ENCODE results near the gene NMRK2.
"Not testable (repeated sequence)": the region's sequence is repeated elsewhere in the genome, so short reads cannot be mapped to it uniquely, and the experiment has no call there.

The NMRK2 gene

DNA sequence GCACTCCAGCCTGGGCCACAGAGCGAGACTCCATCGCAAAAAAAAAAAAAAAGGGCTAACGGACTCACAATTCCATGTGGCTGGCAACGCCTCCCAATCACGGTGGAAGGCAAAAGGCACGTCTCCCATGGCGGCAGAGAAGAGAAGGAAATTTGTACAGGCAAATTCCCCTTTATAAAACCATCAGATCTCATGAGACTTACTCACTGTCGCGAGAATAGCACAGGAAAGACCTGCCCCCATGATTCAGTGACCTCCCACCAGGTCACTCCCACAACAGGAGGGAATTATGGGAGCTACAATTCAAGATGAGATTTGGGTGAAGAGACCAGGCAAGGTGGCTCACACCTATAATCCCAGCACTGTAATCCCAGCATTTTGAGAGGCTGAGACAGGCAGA, 18.7 kb upstream of the NMRK2 start:
- Mint-ChIP-seq H3K4me3 (no peak overlapping the region), H3K27me3 (peaks cover 4% of the 10 kb centered on the region), H3K4me1 (ENCODE audit: low read depth) (no peaks in the 10 kb centered on the region), H3K27ac (no peak overlapping the region), H3K9me3 (no peaks in the 10 kb centered on the region), H3K36me3 (ENCODE audit: low read depth) (no peaks in the 10 kb centered on the region)

DNA sequence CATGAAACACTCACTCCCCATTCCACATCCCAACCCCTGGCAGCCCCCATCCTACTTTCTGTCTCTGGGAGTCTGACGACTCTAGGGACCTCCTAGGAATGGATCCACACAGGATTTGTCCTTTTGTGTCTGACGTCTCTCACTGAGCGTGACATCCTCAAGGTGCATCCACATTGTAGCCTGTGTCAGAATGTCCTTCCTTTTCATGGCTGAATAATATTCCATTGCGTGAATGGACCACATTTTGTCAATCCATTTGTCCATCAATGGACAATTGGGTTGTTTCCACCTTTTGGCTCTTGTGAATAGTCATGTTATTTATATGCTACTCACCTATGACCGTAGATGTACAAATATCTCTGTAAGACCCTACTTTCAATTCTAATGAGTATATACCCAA, 16.8 kb upstream of the NMRK2 start:
- H3K4me3 Mint-ChIP-seq, result no peak overlapping the region
- H3K4me1 Mint-ChIP-seq (ENCODE audit: low read depth), result no peaks in the 10 kb centered on the region
- peaks cover 8% of the 10 kb centered on the region for H3K27me3 Mint-ChIP-seq
- H3K9me3 Mint-ChIP-seq, result no peaks in the 10 kb centered on the region
- H3K36me3 Mint-ChIP-seq (ENCODE audit: low read depth), result no peaks in the 10 kb centered on the region
- no peak overlapping the region for H3K27ac Mint-ChIP-seq

DNA sequence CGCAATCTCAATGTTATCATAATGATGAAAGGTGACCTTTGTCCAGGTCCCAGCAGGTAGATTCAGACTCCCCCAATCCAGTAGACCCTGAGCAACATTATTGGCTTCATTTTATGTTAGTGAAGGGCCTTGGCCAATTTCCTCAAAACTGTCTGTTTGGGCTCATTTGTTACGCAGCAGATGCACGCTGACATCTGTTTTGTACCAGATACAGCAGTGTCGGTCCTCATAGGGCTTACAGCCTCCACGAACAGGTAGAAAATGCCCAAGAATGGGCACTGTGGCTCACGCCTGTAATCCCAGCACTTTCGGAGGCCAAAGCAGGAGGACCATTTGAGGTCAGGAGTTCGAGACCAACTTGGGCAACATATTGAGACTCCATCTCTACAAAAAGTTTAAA, 13.1 kb upstream of the NMRK2 start:
- H3K9me3 Mint-ChIP-seq, result peaks cover 7% of the 10 kb centered on the region
- peaks cover 8% of the 10 kb centered on the region for H3K27me3 Mint-ChIP-seq
- H3K4me3 Mint-ChIP-seq, result no peak overlapping the region
- H3K27ac Mint-ChIP-seq, result no peak overlapping the region
- no peaks in the 10 kb centered on the region for H3K36me3 Mint-ChIP-seq (ENCODE audit: low read depth)
- no peaks in the 10 kb centered on the region for H3K4me1 Mint-ChIP-seq (ENCODE audit: low read depth)

DNA sequence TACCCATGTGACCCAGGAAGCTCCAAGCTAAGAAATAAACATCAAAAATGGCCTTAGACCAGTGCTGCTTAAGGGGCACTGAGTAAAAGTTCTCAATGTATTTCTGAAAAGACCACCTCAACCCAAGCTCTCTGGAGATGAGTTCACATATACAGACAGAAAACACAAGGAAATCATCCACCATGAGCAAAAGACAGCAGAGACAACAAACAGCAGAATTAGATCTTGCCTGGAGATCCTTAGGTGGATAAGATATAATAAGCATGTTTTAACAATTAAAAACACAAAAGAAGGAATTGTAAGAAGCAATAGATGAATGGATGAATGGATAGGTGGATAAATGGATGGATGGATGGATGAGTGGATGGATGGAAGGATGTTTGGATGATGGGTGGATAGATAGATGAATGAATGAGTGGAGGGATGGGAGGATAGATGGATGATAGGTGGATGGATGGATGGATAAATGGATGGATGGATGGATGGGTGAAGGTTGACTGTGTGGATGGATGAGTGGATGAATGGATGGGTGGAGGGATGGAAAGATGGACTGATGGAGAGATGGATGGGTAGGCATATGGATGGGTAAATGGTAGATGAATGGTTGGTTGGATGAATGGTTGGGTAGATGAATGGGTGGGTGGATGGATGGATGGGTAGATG, 9.6 kb upstream of the NMRK2 start:
- Mint-ChIP-seq H3K27ac (no peak overlapping the region), H3K36me3 (ENCODE audit: low read depth) (no peaks in the 10 kb centered on the region), H3K4me3 (no peak overlapping the region), H3K9me3 (peaks cover 7% of the 10 kb centered on the region), H3K4me1 (ENCODE audit: low read depth) (no peaks in the 10 kb centered on the region), H3K27me3 (peaks cover 9% of the 10 kb centered on the region)

DNA sequence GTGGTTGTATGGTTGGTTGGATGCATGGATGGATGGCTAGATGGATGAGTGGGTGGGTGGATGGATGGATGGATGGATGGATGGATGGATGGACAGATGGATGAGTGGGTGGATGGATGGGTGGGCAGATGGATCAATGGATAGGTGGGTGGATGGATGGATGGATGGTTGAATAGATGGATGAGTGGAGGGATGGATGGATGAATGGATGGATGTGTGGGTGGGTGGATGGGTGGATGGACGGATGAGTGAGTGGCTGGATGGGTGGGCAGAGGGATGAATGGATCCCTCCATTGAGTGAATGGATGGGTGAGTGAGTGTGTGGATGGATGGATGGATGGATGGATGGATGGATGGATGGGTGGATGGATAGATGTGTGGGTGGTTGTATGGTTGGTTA, 9.0 kb upstream of the NMRK2 start:
- no peak overlapping the region for H3K27ac Mint-ChIP-seq
- peaks cover 9% of the 10 kb centered on the region for H3K27me3 Mint-ChIP-seq
- H3K36me3 Mint-ChIP-seq (ENCODE audit: low read depth), result no peaks in the 10 kb centered on the region
- no peak overlapping the region for H3K4me3 Mint-ChIP-seq
- H3K9me3 Mint-ChIP-seq, result peaks cover 7% of the 10 kb centered on the region
- no peaks in the 10 kb centered on the region for H3K4me1 Mint-ChIP-seq (ENCODE audit: low read depth)

DNA sequence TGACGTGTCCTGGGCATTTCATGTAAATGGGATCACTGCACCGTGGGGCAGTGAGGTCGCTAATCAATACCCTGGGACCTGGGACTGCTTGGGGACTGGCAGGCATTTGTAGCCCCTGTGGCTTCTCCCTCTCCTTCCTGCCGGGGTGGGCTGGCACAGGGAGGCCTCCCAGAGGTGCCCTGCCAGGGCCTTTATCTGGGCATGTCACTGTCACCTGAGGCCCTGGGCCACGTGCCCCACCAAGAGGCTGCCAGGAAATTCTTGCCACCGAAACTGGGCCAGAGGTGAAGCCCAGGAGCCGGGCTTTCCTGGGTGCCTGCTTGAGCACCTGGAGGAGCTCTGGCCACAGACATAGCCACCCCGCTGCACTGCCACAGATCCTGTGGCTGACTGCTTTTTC, 1.8 kb upstream of the NMRK2 start:
- H3K27me3 Mint-ChIP-seq, result peaks cover 13% of the 10 kb centered on the region
- no peaks in the 10 kb centered on the region for H3K4me1 Mint-ChIP-seq (ENCODE audit: low read depth)
- no peaks in the 10 kb centered on the region for H3K9me3 Mint-ChIP-seq
- no peaks in the 10 kb centered on the region for H3K36me3 Mint-ChIP-seq (ENCODE audit: low read depth)
- no peak overlapping the region for H3K27ac Mint-ChIP-seq
- H3K4me3 Mint-ChIP-seq, result no peak overlapping the region

DNA sequence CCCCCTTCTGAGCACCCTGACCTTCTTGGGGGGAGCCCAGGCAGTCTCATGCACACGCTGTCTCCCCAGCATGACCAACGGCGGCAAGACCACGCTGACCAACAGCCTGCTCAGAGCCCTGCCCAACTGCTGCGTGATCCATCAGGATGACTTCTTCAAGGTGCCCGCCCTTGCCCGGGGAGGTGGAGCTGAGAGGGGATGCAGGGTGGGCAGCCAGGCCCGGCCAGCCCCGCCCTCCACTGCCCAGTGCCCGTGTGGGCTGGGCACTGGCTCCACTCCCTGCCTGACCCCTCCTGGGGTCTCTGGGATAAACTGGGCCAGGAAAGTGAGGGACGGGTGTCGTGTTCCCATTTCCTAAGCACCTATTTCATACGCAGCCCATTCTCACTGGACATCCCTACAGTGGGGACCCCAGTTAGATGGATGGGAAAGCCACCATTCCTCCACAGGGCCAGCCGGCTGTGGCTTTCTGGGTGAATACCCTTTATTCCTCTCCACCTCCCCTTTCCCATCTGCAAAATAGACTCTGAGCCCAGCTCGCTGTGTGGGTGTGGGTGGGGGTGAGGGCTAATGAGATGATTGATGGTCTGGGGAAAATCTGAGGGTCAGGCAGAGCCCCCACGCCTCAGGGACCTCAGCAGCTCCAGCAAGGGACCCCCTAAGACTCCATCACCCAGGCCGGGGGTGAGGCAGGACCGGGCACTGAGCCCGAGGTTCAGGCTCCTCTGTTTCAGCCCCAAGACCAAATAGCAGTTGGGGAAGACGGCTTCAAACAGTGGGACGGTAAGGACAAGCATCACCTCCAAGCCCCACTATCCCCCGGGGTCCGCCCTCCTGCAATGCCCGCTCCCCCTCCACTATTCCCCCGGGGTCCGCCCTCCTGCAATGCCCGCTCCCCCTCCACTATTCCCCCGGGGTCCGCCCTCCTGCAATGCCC, 3.9 kb downstream of the NMRK2 start:
- H3K4me3 Mint-ChIP-seq, result no peak overlapping the region

DNA sequence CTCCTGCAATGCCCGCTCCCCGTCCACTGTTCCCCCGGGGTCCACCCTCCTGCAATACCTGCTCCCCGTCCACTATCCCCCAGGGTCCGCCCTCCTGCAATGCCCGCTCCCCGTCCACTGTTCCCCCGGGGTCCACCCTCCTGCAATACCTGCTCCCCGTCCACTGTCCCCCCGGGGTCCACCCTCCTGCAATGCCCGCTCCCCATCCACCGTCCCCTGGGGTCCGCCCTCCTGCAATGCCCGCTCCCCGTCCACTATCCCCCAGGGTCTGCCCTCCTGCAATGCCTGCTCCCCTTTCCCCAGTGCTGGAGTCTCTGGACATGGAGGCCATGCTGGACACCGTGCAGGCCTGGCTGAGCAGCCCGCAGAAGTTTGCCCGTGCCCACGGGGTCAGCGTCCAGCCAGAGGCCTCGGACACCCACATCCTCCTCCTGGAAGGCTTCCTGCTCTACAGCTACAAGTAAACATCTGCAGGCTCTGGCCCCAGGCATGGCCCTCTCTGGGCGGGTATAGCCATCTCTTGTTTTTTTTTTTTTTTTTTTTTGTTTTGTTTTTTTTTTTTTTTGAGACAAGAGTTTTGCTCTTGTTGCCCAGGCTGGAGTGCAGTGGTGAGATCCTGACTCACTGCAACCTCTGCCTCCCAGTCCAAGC, 5.6 kb downstream of the NMRK2 start:
- not testable (repeated sequence) for H3K27me3 Mint-ChIP-seq; H3K36me3 Mint-ChIP-seq (ENCODE audit: low read depth); H3K4me1 Mint-ChIP-seq (ENCODE audit: low read depth); H3K4me3 Mint-ChIP-seq; H3K27ac Mint-ChIP-seq; H3K9me3 Mint-ChIP-seq

More for the DNA sequence above, 3.9 kb downstream of the NMRK2 start:
- Mint-ChIP-seq H3K9me3 (no peaks in the 10 kb centered on the region), H3K27me3 (peaks cover 7% of the 10 kb centered on the region), H3K36me3 (ENCODE audit: low read depth) (no peaks in the 10 kb centered on the region), H3K27ac (no peak overlapping the region), H3K4me1 (ENCODE audit: low read depth) (no peaks in the 10 kb centered on the region)

DNA sequence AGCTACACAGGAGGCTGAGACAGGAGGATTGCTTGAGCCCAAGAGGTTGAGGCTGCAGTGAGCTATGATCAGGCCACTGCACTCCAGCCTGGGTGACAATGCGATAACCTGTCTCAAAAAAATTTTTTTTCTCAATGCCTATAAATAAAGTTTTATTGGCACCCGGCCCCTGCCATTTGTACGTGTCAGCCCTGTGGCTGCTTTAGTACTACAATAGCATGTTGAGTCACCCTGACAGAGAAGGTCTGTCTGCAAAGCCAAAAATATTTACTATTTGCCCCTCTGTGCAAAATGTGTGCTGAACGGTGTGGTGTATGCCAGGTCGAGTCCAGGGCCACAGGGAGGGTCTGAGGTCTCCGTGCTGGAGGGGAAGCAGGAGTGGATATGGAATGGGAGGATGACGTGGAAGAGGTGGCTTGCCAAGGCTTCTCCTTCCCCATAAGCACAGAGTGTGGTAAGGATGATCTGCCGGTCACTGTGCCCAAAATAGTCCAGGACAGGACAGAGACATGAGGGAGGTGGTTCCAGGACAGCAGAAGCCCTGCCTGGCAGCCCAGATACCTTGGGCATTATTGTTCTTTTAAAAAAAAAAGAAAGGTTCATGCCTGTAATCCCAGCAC, 10.0 kb downstream of the NMRK2 start:
- Mint-ChIP-seq H3K27ac (no peak overlapping the region), H3K36me3 (ENCODE audit: low read depth) (no peaks in the 10 kb centered on the region), H3K4me1 (ENCODE audit: low read depth) (peaks cover 6% of the 10 kb centered on the region), H3K27me3 (no peaks in the 10 kb centered on the region), H3K9me3 (no peaks in the 10 kb centered on the region), H3K4me3 (no peak overlapping the region)

DNA sequence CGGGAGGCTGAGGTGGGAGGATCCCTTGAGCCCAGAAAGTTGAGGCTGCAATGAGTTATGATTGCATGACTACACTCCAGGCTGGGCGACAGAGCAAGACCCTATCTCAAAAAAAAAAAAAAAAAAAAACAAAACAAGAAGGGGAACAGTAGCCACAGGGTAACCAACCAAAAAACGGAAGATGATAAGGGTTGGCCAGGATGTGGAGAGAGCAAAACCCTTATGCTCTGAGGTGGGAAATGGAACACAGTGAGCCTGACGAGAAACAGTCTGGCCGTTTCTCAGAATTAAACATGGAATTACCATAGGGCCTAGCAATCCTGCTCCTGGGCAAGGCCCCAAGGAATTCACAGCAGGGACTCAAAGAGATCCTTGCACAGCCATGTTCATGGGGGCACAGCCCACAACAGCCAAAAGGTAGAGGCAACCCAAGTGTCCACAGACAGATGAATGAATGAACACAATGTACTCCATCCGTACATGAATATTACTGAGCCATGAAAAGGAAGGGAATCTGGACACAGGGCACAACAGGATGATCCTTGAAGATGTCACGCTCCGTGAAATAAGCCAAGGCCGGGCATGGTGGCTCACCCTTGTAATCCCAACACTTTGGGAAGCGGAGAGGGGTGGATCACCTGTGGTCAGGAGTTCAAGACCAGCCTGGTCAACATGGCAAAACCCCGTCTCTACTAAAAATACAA, 11.3 kb downstream of the NMRK2 start:
- H3K4me3 Mint-ChIP-seq, result no peak overlapping the region
- H3K36me3 Mint-ChIP-seq (ENCODE audit: low read depth), result no peaks in the 10 kb centered on the region
- H3K27ac Mint-ChIP-seq, result no peak overlapping the region
- peaks cover 6% of the 10 kb centered on the region for H3K4me1 Mint-ChIP-seq (ENCODE audit: low read depth)
- H3K9me3 Mint-ChIP-seq, result no peaks in the 10 kb centered on the region
- no peaks in the 10 kb centered on the region for H3K27me3 Mint-ChIP-seq

DNA sequence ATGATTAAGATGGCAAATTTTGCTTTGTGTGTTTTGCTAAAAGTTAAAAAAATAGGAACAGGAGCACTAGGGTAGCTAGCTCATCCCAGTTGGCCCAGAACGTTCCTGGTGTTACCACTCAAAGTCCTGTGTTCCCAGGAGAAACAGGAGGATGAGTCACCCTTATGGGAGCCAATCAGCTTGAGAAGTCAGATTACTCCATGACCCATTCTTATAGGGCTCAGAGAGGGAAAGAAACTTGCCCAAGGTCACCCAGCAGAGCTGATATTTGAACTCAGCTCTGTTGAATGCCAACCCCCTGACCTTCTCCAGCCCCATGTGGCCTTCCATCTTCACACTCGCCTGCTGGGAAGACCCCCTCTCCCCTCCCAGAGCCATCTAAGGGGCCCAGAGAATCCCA, 13.0 kb downstream of the NMRK2 start:
- Mint-ChIP-seq H3K27me3 (no peaks in the 10 kb centered on the region), H3K4me3 (no peak overlapping the region), H3K27ac (no peak overlapping the region), H3K4me1 (ENCODE audit: low read depth) (peaks cover 6% of the 10 kb centered on the region), H3K9me3 (no peaks in the 10 kb centered on the region), H3K36me3 (ENCODE audit: low read depth) (no peaks in the 10 kb centered on the region)

DNA sequence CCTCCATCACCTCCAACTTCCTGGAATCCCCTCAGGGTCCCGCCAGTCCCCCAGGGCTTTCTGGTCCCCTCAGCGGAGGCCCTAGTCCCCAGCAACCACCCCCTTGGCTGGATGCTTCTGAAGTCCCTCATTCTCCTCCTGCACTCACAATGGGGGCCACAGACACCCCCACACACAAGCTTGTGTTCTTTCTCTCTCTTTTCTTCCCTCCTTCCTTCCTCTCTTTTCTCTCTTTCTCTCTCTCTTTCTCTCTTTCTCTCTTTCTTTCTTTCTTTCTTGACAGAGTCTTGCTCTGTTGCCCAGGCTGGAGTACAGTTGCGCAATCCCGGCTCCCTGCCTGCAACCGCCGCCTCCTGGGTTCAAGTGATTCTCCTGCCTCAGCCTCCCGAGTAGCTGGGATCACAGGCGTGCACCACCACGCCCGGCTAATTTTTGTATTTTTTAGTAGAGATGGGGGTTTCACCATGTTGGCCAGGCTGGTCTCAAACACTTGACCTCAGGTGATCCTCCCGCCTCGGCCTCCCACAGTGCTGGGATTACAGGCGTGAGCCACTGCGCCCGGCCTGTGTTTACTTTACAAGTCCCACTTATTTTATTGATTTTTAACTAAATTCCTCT, 14.6 kb downstream of the NMRK2 start:
- H3K27ac Mint-ChIP-seq; H3K9me3 Mint-ChIP-seq; H3K4me3 Mint-ChIP-seq; H3K27me3 Mint-ChIP-seq; H3K36me3 Mint-ChIP-seq (ENCODE audit: low read depth): not testable (repeated sequence)
- H3K4me1 Mint-ChIP-seq (ENCODE audit: low read depth), result peaks cover 11% of the 10 kb centered on the region

DNA sequence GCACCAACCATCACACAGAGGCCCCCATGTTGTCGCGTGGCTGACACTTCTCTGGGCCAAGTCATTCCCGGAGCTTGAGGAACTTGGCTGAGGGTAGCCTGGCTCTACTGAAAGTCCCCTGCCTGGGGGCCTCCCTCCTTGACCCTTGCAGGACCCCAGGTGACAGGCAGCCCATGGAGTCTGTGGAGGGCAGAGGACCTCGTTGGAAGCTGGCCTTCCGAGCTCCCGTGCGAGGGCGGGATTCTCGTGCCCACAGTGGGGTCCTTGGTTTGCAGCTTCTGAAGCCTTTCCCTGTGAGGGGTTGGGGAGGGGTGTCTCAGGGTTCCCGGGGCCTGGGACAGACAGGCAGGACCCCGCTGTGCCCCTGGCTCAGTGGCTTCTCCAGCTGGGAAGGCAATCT, 16.4 kb downstream of the NMRK2 start:
- no peaks in the 10 kb centered on the region for H3K27me3 Mint-ChIP-seq
- H3K27ac Mint-ChIP-seq, result no peak overlapping the region
- peaks cover 7% of the 10 kb centered on the region for H3K4me1 Mint-ChIP-seq (ENCODE audit: low read depth)
- no peaks in the 10 kb centered on the region for H3K9me3 Mint-ChIP-seq
- H3K4me3 Mint-ChIP-seq, result no peak overlapping the region
- H3K36me3 Mint-ChIP-seq (ENCODE audit: low read depth), result no peaks in the 10 kb centered on the region

Measured in stimulated activated naive CD8-positive, alpha-beta T cell treated with anti-CD3 and anti-CD28 coated beads, Interleukin-15, Interleukin-2, amounts not matched to agents 100 ng/mL and 50 ng/mL, for 24 hours (primary cell).